Activated CD4-positive, alpha-beta T cell treated with anti-CD3 and anti-CD28 coated beads, Interleukin-2, Interleukin-6, amounts not matched to agents 100 ng/mL and 50 ng/mL, durations not matched to agents 16 hours and 8 hours (primary cell): ENCODE data around the gene PERM1.
"Not testable (repeated sequence)": the region's sequence is repeated elsewhere in the genome, so short reads cannot be mapped to it uniquely, and the experiment has no call there.

Source experiments
- DNase-seq: peaks from one replicate; pipeline ENCODE4 v3.0.0-alpha.2; 2020

Gene PERM1

GRCh38 chr1:1013922-1014648, 32.2 kb upstream of the PERM1 start:
- DNase-seq = no peak

GRCh38 chr1:1013105-1013921, 31.4 kb upstream of the PERM1 start, which contains the start of gene ISG15:
ISG15 (plus strand) TSS chr1:1013497; CDS start chr1:1013574, 77 bp downstream.
- peak; percentile 92 for DNase-seq

GRCh38 chr1:1012736-1013104, 30.8 kb upstream of the PERM1 start:
- DNase-seq = not testable (repeated sequence)

GRCh38 chr1:1011396-1011949, 29.6 kb upstream of the PERM1 start:
- DNase-seq = no peak

- DNase-seq = not testable (repeated sequence)
These were observed 28.2 kb upstream of the PERM1 start for GRCh38 chr1:1010131-1010530.

- no peak for DNase-seq
These were observed 24.6 kb upstream of the PERM1 start for GRCh38 chr1:1006305-1007159.

- DNase-seq = no peak
These were observed 23.9 kb upstream of the PERM1 start for GRCh38 chr1:1005774-1006304.

GRCh38 chr1:1004780-1005697, 23.1 kb upstream of the PERM1 start:
- DNase-seq = no peak

GRCh38 chr1:1004420-1004779, 22.5 kb upstream of the PERM1 start:
- DNase-seq = no peak

- no peak for DNase-seq
These were observed 21.9 kb upstream of the PERM1 start for GRCh38 chr1:1003618-1004419.

GRCh38 chr1:1001057-1001783, 19.3 kb upstream of the PERM1 start:
- no peak for DNase-seq

GRCh38 chr1:1000357-1001056, 18.6 kb upstream of the PERM1 start:
- peak; percentile 63 for DNase-seq

- DNase-seq = peak; percentile 64
These were observed 17.9 kb upstream of the PERM1 start, which contains the start of gene HES4 for GRCh38 chr1:999725-1000356. HES4 (minus strand) TSS chr1:1000097; CDS start chr1:999973, 124 bp downstream.

GRCh38 chr1:998995-999724, 17.3 kb upstream of the PERM1 start:
- DNase-seq = no peak

- no peak for DNase-seq
These were observed 16.8 kb upstream of the PERM1 start for GRCh38 chr1:998745-998994.

GRCh38 chr1:997993-998744, 16.3 kb upstream of the PERM1 start:
- no peak for DNase-seq

- no peak for DNase-seq
These were observed 15.8 kb upstream of the PERM1 start for GRCh38 chr1:997713-997992.
